HuH-7 (cell line): ENCODE measurements around the gene FAM168A.
A peak's percentile ranks its signal among the peaks of the same experiment; 100 is the strongest.

Experiments
- DNase-seq: peaks from one replicate; pipeline ENCODE4 v3.0.0; 2011; ENCODE audit warnings: low spot score

The FAM168A gene

GRCh38 chr11:73556966-73557365 is 40.9 kb downstream of the FAM168A start:
- DNase-seq, result no peak

- no peak for DNase-seq
Measured at GRCh38 chr11:73555615-73556014, 42.3 kb downstream of the FAM168A start.

GRCh38 chr11:73554671-73555320 is 43.1 kb downstream of the FAM168A start:
- peak; percentile 64 for DNase-seq

GRCh38 chr11:73553266-73553665 is 44.6 kb downstream of the FAM168A start:
- no peak for DNase-seq

GRCh38 chr11:73551677-73552076 is 46.2 kb downstream of the FAM168A start:
- DNase-seq, result no peak

- DNase-seq, result no peak
Measured at GRCh38 chr11:73549376-73549775, 48.5 kb downstream of the FAM168A start.

GRCh38 chr11:73547706-73548595 is 50.0 kb downstream of the FAM168A start:
- no peak for DNase-seq

GRCh38 chr11:73542175-73542574 is 55.7 kb downstream of the FAM168A start:
- no peak for DNase-seq

GRCh38 chr11:73539506-73540084 is 58.3 kb downstream of the FAM168A start:
- no peak for DNase-seq

GRCh38 chr11:73538381-73538872 is 59.5 kb downstream of the FAM168A start:
- no peak for DNase-seq

GRCh38 chr11:73537969-73538368 is 59.9 kb downstream of the FAM168A start:
- no peak for DNase-seq

GRCh38 chr11:73536961-73537360 is 61.0 kb downstream of the FAM168A start:
- DNase-seq, result no peak

- DNase-seq, result no peak
Measured at GRCh38 chr11:73532310-73532709, 65.6 kb downstream of the FAM168A start.

GRCh38 chr11:73531386-73531785 is 66.5 kb downstream of the FAM168A start:
- no peak for DNase-seq

GRCh38 chr11:73530109-73530508 is 67.8 kb downstream of the FAM168A start:
- peak; percentile 18 for DNase-seq

GRCh38 chr11:73529204-73529530 is 68.7 kb downstream of the FAM168A start:
- DNase-seq, result no peak

GRCh38 chr11:73528483-73529203 is 69.3 kb downstream of the FAM168A start:
- DNase-seq, result no peak

- no peak for DNase-seq
Measured at GRCh38 chr11:73528013-73528412, 69.9 kb downstream of the FAM168A start.

- no peak for DNase-seq
Measured at GRCh38 chr11:73525611-73526010, 72.3 kb downstream of the FAM168A start.

- no peak for DNase-seq
Measured at GRCh38 chr11:73524774-73525173, 73.1 kb downstream of the FAM168A start.

GRCh38 chr11:73521621-73522020 is 76.3 kb downstream of the FAM168A start:
- no peak for DNase-seq

GRCh38 chr11:73520353-73521061 is 77.4 kb downstream of the FAM168A start:
- no peak for DNase-seq
